Retina (tissue), 1 donor: ENCODE data around the gene EIF4E3.

Experiments
- DNase-seq: peaks from one replicate; pipeline ENCODE4 v3.0.0-alpha.2; 2016

The EIF4E3 gene

GRCh38 chr3:71725271-71725991, at the start of gene EIF4E3:
EIF4E3 (minus strand) TSS chr3:71725402; CDS start chr3:71725367, 35 bp downstream.
- peak; percentile 85 for DNase-seq

DNA sequence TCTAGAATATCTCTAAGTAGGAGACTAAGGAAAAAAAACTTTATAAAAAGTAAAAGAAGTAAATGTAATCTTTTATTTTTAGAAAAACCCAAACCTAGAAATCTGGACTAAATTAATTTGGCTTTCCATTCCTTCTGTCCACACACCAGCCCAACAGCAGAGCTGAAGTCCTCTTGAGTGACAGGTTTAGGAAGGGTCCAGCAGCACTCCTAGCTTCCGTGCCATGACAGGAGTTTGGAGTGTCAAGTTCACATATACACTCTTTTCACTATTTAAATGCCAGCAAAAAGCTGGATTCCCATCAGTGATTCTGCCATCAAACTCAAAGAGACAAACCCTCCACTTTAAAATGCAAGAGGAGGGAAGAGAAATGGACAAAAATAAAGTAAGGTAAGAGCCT, 46.7 kb upstream of the EIF4E3 start:
- DNase-seq = no peak

DNA sequence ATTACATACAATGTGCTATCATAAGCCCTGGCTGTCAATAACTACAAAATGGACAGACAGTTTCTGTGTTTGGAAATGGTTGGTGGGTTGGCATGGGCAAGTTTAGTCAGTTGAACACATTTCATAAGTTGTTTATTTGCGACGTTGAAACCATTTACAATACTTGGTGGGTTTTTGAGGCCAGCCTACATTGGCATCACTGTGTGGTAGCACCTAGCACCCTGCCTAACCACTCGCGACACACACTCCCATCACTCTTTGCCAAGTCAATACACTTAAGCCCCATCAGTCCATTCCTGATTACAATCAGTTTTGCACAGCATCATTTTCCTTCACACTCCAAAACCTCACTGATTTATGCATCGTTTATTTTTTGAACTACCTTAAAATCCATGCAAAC, 45.9 kb upstream of the EIF4E3 start:
- DNase-seq = no peak

DNA sequence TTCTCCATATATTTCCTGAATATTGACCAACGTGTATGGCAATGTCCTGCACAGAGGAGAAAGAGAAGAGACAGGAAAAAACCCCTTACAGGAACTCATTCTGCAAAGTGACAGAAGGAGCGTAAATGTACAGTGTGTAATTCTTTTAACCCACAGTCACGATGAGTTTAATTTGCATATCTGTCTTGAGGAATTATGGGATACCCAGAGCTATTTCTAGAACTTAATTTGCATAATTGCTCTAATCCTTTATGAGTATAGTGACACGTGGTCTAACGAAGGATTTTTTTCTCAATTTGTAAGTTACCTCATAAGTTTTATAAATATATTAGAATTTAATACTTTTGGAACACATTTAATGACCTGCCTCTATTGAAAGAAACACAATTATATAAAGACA, 38.2 kb upstream of the EIF4E3 start:
- DNase-seq = no peak

DNA sequence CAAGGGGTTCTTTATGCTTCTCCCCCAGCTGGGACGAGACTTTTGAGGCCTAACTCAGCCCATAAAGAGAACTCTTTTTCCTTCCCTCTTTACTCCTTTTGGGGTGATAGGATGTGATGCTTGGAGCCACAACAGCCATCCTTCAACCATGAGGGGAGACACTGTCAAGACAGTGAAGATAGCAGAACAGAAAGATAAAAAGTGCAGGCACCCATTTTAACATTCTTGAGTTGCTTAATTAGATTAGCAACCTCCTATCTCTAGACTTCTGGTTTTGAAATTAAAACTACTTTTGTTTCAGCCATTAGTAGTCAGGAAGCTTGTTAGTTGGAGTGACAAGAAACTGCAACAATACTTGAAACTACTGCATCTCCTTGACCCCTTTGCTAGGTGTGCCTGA, 34.9 kb upstream of the EIF4E3 start:
- no peak for DNase-seq

DNA sequence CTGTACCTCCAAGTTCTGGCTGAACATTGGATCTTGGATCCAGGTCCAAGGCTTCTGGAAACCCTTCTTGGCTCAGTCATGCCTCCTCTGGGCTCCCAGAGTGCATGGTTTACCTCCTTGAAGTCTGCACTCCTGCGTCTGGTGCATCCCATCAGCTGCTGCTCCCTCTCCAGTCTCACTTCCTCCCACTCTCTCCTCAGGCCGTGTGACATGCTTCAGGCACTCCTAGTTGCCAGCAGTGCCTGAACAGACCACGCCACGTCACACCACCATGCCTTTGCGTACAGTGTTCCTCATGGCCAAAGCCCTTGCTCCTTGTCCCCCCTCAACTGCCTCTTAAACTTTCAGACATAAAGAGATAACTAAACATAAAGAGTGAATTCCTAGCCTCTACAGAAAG, 34.2 kb upstream of the EIF4E3 start:
- no peak for DNase-seq

GRCh38 chr3:71758091-71758490, 32.9 kb upstream of the EIF4E3 start:
- no peak for DNase-seq

DNA sequence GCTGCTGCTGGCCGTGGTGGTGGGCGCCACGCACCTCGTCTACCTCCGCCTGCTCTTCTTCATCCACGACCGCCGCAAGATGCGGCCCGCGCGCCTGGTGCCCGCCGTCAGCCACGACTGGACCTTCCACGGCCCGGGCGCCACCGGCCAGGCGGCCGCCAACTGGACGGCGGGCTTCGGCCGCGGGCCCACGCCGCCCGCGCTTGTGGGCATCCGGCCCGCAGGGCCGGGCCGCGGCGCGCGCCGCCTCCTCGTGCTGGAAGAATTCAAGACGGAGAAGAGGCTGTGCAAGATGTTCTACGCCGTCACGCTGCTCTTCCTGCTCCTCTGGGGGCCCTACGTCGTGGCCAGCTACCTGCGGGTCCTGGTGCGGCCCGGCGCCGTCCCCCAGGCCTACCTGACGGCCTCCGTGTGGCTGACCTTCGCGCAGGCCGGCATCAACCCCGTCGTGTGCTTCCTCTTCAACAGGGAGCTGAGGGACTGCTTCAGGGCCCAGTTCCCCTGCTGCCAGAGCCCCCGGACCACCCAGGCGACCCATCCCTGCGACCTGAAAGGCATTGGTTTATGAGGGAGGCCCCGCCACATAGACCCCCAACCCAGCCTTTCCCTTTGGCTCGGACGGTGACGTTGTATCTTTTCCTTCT, 29.5 kb upstream of the EIF4E3 start:
- DNase-seq = peak; percentile 60

DNA sequence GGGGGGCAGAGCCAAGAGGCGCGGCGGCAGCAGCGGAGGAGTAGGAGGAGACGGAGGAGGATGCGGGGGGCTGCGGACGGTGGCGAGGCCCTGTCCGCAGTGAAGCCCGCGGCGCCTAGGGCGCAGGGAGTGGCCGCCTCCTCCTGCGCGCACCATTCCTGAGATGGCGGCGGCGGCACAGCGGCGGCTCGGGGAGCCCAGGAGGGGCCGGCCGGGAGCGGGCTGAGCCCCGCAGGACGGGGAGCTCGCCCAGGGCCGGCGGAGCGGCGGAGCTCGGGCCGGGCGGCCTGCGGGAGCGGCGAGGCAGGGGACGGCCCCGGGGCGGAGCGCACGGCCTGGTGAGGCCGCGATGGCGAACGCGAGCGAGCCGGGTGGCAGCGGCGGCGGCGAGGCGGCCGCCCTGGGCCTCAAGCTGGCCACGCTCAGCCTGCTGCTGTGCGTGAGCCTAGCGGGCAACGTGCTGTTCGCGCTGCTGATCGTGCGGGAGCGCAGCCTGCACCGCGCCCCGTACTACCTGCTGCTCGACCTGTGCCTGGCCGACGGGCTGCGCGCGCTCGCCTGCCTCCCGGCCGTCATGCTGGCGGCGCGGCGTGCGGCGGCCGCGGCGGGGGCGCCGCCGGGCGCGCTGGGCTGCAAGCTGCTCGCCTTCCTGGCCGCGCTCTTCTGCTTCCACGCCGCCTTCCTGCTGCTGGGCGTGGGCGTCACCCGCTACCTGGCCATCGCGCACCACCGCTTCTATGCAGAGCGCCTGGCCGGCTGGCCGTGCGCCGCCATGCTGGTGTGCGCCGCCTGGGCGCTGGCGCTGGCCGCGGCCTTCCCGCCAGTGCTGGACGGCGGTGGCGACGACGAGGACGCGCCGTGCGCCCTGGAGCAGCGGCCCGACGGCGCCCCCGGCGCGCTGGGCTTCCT, 28.8 kb upstream of the EIF4E3 start, which contains the start of gene GPR27:
Gene GPR27, plus strand, starts transcription at position 155 of the 909 bp plus-strand sequence. Its CDS starts 195 bp downstream, at position 350.
- peak; percentile 84 for DNase-seq

- DNase-seq = peak; percentile 59
Measured at GRCh38 chr3:71752831-71753700, 27.9 kb upstream of the EIF4E3 start.

- DNase-seq = no peak
Measured at GRCh38 chr3:71751602-71752001, 26.4 kb upstream of the EIF4E3 start.

GRCh38 chr3:71744738-71745137, 19.5 kb upstream of the EIF4E3 start:
- DNase-seq = no peak

DNA sequence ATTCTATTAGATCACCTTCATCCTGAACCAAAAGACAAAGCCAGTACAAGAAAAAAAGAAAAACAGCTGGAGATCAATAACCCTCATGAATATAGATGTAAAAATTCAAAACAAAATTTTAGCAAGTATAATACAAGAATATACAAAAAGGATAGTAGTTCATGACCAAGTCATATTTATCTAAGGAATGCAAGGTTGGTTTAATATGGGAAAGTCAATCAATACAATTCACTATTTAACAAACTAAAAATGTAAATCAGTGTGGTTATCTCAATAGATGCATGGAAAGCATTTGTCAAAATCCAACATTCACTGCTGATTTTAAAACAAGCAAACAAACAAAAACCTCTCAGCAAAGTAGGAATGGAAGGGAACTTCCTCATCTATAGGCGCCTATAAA, 17.4 kb upstream of the EIF4E3 start:
- DNase-seq = no peak

- DNase-seq = no peak
Measured at GRCh38 chr3:71734881-71735280, 9.7 kb upstream of the EIF4E3 start.

GRCh38 chr3:71733319-71733718, 8.1 kb upstream of the EIF4E3 start:
- no peak for DNase-seq

- no peak for DNase-seq
Measured at GRCh38 chr3:71732637-71733036, 7.4 kb upstream of the EIF4E3 start.

DNA sequence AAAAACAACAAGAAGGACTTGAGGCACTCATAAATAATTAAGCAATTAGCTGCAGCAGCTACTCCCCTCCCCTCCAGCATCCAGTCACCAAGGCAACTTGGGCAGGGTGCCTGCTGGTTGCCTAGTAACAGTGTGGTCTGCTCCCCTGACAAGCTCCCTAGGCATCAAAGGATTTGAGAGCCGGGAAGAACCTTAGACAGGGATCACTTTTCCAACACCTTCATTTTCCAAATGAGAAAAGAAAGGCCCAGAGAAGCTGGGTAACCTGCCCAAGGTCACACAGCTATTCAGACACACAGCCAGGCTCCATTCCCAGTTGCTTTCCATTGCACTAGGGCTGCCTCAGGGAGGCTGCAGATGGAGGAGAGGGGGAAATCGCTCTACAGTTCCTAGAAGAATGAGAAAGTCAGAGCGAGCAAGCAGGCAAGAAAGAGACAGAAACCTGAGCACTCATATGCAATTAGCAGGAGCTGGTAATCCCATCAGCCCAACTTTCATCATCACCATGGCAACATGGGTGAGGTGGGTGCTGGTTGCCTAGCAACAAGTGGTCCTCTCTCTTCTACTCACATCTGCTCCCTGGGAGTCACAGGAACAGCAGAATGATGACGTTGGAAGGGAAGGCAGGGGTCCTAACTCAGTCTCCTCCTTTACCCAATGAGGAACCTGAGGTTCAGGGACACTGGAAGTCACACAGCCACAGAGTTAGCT, 3.6 kb upstream of the EIF4E3 start:
- peak; percentile 62 for DNase-seq

- DNase-seq = no peak
Measured at GRCh38 chr3:71726146-71726545, 944 bp upstream of the EIF4E3 start.

GRCh38 chr3:71724584-71725270, 475 bp downstream of the EIF4E3 start:
- peak; percentile 79 for DNase-seq

DNA sequence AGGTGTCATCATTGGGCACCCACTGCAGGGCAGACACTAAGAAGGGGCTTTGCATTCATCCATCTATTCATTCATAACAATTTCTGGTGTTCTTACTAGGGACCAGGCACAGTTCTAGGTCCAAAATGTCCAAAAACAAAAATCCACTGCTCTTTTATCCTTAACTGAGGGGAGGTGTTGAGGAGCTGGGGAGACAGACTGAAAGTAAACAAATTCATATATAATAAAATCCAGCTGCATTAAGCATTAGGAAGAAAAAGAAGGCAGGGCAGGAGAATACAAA, 1.1 kb downstream of the EIF4E3 start:
- no peak for DNase-seq

DNA sequence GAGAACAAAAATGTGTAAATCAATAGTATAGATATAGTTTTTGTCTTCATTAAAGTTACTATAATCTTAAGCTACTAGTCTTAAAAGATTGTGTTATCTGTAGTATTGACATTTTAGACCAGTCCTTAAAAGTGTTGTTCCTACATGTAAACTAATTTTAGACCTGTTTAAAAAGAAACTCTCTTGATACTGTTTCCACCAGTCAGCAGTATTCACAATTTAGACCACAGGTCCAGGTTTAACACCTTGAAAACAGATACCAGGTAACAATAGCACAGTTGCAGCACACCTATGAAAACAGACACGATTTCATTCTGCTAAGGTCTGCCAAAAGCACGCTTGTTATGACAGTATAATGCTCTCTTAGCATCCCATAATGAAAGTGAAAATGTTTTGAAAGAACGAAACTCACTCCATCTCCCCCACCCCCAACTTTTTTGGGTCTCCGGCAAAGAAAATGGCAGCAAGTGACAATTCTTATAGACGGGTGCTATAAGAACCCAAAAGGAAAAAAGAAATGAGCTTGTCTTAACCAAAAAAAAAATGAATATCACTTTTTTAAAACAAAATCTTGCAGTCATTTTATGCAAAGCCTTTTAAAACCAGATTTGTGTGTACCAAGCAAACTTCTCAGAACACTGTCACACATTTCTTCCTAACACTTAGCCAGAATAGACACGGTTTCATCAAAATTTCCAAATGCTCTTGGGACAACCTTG, 1.6 kb downstream of the EIF4E3 start:
- DNase-seq = no peak
